NCI-H187 treated with DMSO at 0.1 percent for 48 hours (cell line): ENCODE results near the gene TM9SF3.
"Not testable (repeated sequence)": the region's sequence is repeated elsewhere in the genome, so short reads cannot be mapped to it uniquely, and the experiment has no call there.

Experiments used
- DNase-seq: peaks from one replicate; lab custom pipeline; 2025; lab: John Stamatoyannopoulos, UW

Gene TM9SF3

GRCh38 chr10:96598846-96599245 lies 12.0 kb upstream of the TM9SF3 start:
- no peak for DNase-seq

- DNase-seq, result no peak
Measured at GRCh38 chr10:96596422-96597407, 9.9 kb upstream of the TM9SF3 start.

GRCh38 chr10:96595741-96596140 lies 8.9 kb upstream of the TM9SF3 start:
- no peak for DNase-seq

GRCh38 chr10:96591946-96592345 lies 5.1 kb upstream of the TM9SF3 start:
- DNase-seq, result no peak

GRCh38 chr10:96588616-96589419 lies 2.0 kb upstream of the TM9SF3 start:
- no peak for DNase-seq

GRCh38 chr10:96588060-96588554 lies 1.3 kb upstream of the TM9SF3 start:
- DNase-seq, result peak; percentile 6

- DNase-seq, result no peak
Measured at GRCh38 chr10:96587264-96588059, 650 bp upstream of the TM9SF3 start.

- no peak for DNase-seq
Measured at GRCh38 chr10:96585736-96586418, 935 bp downstream of the TM9SF3 start.

GRCh38 chr10:96584474-96584873 lies 2.3 kb downstream of the TM9SF3 start:
- DNase-seq, result no peak

GRCh38 chr10:96584035-96584434 lies 2.8 kb downstream of the TM9SF3 start:
- no peak for DNase-seq

- DNase-seq, result no peak
Measured at GRCh38 chr10:96579133-96579532, 7.7 kb downstream of the TM9SF3 start.

GRCh38 chr10:96578633-96579032 lies 8.2 kb downstream of the TM9SF3 start:
- no peak for DNase-seq

- DNase-seq, result no peak
Measured at GRCh38 chr10:96578022-96578421, 8.8 kb downstream of the TM9SF3 start.

GRCh38 chr10:96577069-96577468 lies 9.7 kb downstream of the TM9SF3 start:
- no peak for DNase-seq

GRCh38 chr10:96576277-96576980 lies 10.4 kb downstream of the TM9SF3 start:
- no peak for DNase-seq

GRCh38 chr10:96574564-96574963 lies 12.2 kb downstream of the TM9SF3 start:
- DNase-seq, result not testable (repeated sequence)

GRCh38 chr10:96573036-96573435 lies 13.8 kb downstream of the TM9SF3 start:
- DNase-seq, result no peak

- no peak for DNase-seq
Measured at GRCh38 chr10:96570983-96571964, 15.5 kb downstream of the TM9SF3 start.

- no peak for DNase-seq
Measured at GRCh38 chr10:96570511-96570910, 16.3 kb downstream of the TM9SF3 start.
